GM21786 (cell line): ENCODE results near the gene IFNA7.
"Not testable (repeated sequence)": the region's sequence is repeated elsewhere in the genome, so short reads cannot be mapped to it uniquely, and the experiment has no call there.

ENCODE experiments used
- ATAC-seq: cut with Tn5 transposase; IDR thresholded peaks from one replicate; pipeline ENCODE4 v1.9.1; 2021; ENCODE audit not compliant: unreplicated experiment

IFNA7 gene

DNA sequence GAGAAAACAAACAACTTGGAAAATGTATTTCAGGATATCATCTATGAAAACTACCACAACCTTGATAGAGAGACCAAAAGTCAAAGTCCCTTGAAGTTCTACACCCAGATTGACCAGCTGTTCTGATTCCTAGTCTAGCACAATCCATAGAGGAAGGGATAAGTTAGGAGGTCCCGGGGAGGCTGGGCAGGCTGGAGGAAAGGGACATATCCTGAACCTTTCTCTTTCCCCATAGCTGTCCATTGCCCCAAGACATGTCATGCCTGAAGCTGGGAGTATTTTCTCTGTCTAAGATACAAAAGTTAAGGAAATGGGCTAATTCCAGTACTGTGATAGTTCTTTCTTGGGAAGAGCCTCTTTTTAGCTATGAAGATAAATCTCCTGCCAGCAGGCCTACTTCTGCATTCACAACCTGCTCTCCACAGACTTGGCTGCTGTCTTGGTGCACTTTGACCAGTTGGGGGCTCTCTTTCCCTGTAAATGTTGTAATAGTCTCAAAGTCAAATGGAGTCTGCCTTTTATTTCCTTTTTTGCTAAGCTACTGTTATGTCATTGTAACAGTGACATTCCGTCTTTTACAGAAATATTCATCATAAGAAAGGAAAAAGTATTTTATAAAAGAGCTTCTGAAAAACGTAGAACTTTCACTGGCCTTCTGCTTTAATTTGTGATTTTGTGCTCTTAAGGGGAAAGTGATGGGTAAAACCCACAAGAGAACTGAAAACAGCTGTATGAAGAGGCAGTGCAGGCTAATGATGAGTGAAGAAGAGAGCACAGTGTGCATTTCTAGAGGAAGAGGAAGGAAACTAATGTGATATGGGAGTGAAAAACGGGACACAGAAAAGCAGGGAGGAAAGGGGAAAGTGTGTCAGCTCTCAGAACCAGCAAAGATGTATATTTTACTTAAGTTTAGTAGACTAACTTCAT is 18.9 kb downstream of the IFNA7 start:
- peak; percentile 92 for ATAC-seq

DNA sequence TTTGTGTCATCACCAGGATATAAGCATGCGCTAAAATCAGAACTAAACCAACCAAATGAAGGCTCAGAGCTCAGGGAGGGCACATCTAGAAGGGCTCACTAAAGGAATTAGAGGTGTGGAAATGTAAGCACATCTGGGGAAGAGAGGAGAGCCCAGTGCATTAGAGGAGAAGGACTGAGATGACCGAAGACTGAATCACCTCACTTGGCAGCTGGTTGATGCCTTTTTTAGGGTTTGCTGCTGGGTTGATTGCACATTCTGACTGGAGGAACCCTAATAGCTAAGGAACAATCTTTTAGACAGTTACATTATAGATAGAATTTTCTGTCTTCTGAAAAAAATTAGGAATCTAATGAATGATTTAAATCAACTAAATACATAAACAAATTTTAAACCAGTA is 27.3 kb downstream of the IFNA7 start:
- ATAC-seq, result no peak

DNA sequence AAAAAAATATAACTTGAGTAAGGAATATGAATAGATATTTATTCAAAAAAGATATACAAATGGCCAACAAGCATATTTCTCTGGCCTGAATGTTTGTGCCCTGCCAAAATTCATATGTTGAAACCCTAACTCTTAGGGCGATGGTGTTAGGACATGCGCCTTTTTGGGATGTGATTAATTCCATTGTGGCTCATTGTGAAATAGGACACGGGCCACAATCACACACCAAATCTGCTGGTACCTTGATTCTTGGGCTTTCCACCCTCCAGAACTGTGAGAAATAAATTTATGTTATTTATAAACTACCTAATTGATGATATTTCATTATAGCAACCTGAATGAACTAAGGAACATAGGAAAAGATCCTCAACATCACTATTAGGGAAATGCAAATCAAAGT is 29.8 kb downstream of the IFNA7 start:
- no peak for ATAC-seq

DNA sequence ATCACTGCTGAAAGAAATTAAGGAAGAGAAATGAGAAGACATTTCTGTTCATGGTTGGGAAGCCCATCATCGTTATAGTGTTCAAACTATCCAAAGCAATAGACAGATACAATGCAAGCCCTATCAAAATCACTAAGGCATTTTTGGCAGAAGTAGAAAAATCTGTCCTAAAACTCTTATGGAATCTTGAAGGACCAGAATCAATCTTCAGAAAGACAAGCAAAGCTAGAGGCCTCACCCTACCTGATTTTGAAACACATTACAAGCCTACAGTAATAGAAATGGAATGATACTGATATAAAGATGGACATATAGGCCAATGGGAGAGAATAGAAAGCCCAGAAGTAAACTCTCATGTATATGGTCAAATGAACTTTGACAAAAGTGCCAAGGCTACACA is 30.7 kb downstream of the IFNA7 start:
- ATAC-seq, result no peak

DNA sequence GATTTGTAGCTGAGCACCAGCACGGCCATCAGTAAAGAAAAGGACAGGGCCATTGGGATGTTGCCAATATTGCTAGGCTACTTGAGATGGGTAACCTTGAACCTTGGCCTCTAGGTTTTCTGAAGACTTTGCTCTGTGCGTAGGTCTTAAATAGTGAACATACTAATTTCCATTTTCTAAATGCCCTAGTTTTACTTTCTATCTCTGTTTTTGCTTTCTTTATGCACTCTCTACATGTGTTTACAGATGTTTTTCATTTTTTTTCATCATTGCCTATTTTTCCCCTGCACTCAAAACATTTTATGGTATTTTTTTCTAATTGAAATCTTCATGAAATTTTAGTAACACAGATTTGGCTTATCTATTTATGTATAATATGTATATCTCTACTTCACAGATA is 35.4 kb downstream of the IFNA7 start, which contains the start of gene IFNA21:
TSS of gene IFNA21 (minus strand) at position 101 of the 400 bp plus-strand sequence. CDS start at position 53, 48 bp downstream.
- ATAC-seq, result not testable (repeated sequence)

DNA sequence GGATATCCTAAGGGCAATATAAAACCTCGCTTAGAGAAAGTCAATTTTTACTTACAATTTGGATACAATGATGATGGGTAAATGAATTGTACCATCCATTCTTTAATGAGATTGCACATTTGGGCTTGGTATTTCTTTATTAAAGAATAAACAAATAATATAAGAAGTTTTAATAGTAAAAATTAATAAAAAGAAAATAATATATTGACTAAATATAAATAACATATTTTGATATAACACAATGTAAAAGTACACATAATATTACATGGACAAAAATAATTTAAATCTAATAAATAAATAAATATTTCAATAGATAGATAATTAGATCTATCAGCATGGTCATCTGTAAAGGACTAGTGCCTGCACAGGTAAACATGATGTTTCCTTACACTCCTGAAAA is 36.5 kb downstream of the IFNA7 start:
- ATAC-seq, result no peak

DNA sequence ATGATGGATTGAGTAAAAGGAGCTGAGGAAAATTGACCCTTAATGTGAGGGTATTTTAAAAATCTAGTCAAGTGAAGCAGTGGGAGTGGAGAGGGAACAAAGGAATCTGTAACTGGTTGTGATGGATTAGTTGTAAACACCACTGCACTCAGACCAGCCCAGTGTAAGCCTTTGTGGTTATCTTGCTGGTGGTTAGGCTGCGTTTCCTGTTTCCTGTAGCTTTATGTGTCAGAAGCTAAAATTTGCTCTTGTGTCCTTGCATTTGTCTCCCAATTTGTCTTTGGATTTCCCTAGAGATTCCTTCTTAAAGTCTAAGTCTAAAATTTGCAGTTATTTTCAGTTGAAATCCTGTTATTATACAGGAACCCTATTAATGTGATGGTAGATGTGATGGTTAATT is 41.8 kb downstream of the IFNA7 start:
- ATAC-seq, result peak; percentile 87

DNA sequence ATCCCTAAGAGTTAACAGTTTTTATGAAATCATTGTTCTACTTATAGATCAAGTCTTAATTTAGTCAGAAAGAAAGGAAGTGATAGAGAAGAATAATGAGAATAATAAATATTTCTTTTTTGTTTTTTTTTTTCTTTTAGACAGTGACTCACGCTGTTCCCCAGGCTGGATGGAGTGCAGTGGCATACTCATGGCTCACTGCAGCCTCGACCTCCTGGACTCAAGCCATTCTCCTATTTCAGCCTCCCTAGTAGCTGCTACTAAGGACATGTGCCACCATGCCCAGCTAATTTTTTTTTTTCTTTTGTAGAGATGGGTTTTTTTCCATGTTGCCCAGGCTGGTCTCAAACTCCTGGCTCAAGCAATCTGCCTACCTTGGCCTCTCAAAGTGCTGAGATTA is 46.5 kb downstream of the IFNA7 start:
- no peak for ATAC-seq

DNA sequence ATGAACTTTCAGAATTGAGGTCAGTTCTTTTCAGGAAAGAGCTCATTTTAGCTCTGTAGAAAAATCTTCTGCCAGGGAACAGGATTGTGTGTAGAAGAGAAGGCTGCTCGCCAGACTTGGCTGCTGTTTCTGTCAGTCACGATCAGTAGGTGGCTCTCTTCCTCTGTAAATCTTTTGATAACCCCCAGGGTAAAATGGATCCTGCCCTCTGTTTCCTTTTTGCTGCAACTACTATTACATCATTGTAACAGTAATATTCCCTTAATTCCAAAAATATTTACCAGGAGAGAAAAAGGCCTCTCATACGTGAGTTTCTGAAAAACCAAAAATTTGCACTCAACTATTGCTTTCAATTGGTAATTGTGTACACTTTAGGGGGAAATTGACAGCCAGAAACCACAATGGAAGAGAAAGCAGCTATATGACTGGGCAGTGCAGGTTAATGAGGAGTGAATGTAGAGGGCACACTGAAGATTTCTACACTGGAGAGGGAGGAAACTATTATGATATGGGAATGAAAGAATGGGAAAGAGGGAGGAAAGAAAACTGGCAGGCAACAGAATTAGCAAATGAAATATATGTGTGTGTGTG is 47.9 kb downstream of the IFNA7 start:
- ATAC-seq, result peak; percentile 82

DNA sequence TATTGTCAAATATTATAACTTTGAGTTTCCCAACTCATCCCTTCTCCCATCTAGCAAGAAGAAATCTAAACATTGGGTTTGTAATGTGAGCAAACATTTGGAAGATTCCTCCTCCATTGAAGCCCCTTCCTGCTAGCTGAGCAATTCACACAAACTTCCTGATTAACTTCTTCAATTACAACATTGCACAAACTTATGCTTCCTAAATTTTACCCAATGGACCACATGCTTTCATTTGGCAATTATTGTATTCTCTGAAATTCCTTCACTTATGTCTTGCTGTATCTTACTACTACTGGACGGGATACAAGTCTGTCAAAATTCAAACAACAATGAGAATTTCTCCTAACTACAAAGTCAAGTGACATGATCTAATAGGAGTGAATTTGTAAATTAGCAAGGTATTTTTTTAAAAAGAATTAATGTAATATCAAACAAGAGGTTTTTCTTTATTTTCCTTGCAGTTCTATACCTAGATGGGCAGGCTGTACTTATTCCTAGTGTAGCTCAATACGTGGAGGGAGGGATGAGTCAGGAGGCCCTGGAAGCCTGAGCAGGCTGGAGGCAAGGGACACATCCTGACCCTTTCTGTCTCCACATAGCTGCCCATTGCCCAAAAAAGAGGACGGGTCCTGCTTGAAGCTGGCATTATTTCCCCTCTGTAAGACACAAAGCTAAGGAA is 48.5 kb downstream of the IFNA7 start:
- ATAC-seq, result peak; percentile 38
